ENCODE data around the gene LST1.
A peak's percentile ranks its signal among the peaks of the same experiment; 100 is the strongest.

LST1 gene

DNA sequence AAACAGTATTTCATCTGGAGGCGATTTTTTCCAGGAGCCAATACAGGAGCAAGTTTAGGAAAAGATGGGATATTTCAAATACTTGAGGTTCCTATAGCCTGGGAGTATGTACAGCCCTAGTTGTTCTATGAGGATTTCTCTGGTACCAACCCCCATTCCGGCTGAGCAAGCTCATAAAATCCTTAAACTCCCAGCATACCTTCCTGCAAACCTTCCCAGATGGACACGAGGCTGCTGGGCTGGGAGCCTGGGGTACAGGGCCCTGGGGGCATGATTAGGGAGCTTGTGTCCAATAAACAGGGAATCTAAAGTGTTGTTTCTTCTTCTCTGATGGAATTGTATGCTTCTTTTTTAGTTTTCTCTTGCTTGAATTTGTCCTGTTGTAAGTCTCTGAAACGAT is 35.9 kb downstream of the LST1 start:
- no peak for TF ChIP-seq EZH2phosphoT487 (IDR thresholded peaks at IDR 0.05; ENCODE audit: borderline replicate concordance)
- TF ChIP-seq, protein P1, sequence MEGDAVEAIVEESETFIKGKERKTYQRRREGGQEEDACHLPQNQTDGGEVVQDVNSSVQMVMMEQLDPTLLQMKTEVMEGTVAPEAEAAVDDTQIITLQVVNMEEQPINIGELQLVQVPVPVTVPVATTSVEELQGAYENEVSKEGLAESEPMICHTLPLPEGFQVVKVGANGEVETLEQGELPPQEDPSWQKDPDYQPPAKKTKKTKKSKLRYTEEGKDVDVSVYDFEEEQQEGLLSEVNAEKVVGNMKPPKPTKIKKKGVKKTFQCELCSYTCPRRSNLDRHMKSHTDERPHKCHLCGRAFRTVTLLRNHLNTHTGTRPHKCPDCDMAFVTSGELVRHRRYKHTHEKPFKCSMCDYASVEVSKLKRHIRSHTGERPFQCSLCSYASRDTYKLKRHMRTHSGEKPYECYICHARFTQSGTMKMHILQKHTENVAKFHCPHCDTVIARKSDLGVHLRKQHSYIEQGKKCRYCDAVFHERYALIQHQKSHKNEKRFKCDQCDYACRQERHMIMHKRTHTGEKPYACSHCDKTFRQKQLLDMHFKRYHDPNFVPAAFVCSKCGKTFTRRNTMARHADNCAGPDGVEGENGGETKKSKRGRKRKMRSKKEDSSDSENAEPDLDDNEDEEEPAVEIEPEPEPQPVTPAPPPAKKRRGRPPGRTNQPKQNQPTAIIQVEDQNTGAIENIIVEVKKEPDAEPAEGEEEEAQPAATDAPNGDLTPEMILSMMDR (conservative IDR thresholded peaks at IDR 0.05; ENCODE audit: low read length), result no peak
- Histone ChIP-seq H3K9me2 (replicated peaks; ENCODE audit: low read depth, low read length) (no peaks in the 10 kb centered on the region), H3K9ac (ENCODE audit: low read depth, low read length, poor library complexity, severe bottlenecking) (peak overlapping the region; percentile 99), H3F3A (ENCODE audit: low read depth) (peaks cover 8% of the 10 kb centered on the region; the same call in 1 of the 2 replicates), H3K4me1 (ENCODE audit: insufficient read depth, low read length, poor library complexity, severe bottlenecking) (peaks cover 43% of the 10 kb centered on the region), H2AFZ (ENCODE audit: low read length) (no peak overlapping the region), H4K20me1 (ENCODE audit: insufficient read depth, low read length, poor library complexity, severe bottlenecking) (peaks cover 62% of the 10 kb centered on the region), H3K36me3 (ENCODE audit: insufficient read depth, low read length) (peaks cover 42% of the 10 kb centered on the region), H3K4me2 (ENCODE audit: low read depth, low read length, poor library complexity, severe bottlenecking) (peak overlapping the region; percentile 99), H3K4me3 (ENCODE audit: low read length, poor library complexity, severe bottlenecking) (peak overlapping the region; percentile 94), H3K79me2 (ENCODE audit: insufficient read depth, low read length) (peaks cover 87% of the 10 kb centered on the region), H3K27me3 (ENCODE audit: insufficient read depth, low read length, poor library complexity, severe bottlenecking) (peaks cover 10% of the 10 kb centered on the region), H3K9me3 (ENCODE audit: insufficient read depth, low read depth, low read length) (no peaks in the 10 kb centered on the region)

DNA sequence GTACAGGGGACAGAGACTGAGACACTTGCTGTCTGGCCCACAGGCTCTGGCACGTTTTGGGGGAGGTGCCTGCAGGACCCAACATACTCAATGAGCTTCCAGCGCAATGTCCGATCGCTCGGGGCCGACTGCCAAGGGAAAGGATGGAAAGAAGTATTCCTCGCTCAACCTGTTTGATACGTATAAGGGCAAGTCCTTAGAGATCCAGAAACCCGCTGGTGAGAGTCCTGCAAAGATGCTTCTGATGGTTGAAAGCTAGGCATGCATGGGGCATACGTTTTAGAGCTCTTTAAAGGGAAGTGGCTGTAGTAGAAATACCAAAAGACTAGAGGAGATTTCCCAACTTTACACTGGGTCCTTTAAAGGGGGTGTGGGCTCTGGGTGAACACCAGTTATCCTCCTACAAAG is 36.6 kb downstream of the LST1 start:
- H3K9ac ChIP-seq (ENCODE audit: low read depth, low read length, poor library complexity, severe bottlenecking), result peak overlapping the region; percentile 99
- H3K27me3 ChIP-seq (ENCODE audit: insufficient read depth, low read length, poor library complexity, severe bottlenecking), result peaks cover 10% of the 10 kb centered on the region
- peaks cover 88% of the 10 kb centered on the region for H3K79me2 ChIP-seq (ENCODE audit: insufficient read depth, low read length)
- peaks cover 69% of the 10 kb centered on the region for H4K20me1 ChIP-seq (ENCODE audit: insufficient read depth, low read length, poor library complexity, severe bottlenecking)
- no peaks in the 10 kb centered on the region for H3K9me3 ChIP-seq (ENCODE audit: insufficient read depth, low read depth, low read length)
- peak overlapping the region; percentile 94 for H3K4me3 ChIP-seq (ENCODE audit: low read length, poor library complexity, severe bottlenecking)
- TF ChIP-seq, protein P1 (conservative IDR thresholded peaks at IDR 0.05; ENCODE audit: low read length), result no peak
- TF ChIP-seq EZH2phosphoT487 (IDR thresholded peaks at IDR 0.05; ENCODE audit: borderline replicate concordance), result no peak
- H3K9me2 ChIP-seq (replicated peaks; ENCODE audit: low read depth, low read length), result no peaks in the 10 kb centered on the region
- H2AFZ ChIP-seq (ENCODE audit: low read length), result no peak overlapping the region
- peaks cover 40% of the 10 kb centered on the region for H3K4me1 ChIP-seq (ENCODE audit: insufficient read depth, low read length, poor library complexity, severe bottlenecking)
- peaks cover 6% of the 10 kb centered on the region; the same call in 1 of the 2 replicates for H3F3A ChIP-seq (ENCODE audit: low read depth)
- H3K36me3 ChIP-seq (ENCODE audit: insufficient read depth, low read length), result peaks cover 49% of the 10 kb centered on the region
- H3K4me2 ChIP-seq (ENCODE audit: low read depth, low read length, poor library complexity, severe bottlenecking), result peak overlapping the region; percentile 99

DNA sequence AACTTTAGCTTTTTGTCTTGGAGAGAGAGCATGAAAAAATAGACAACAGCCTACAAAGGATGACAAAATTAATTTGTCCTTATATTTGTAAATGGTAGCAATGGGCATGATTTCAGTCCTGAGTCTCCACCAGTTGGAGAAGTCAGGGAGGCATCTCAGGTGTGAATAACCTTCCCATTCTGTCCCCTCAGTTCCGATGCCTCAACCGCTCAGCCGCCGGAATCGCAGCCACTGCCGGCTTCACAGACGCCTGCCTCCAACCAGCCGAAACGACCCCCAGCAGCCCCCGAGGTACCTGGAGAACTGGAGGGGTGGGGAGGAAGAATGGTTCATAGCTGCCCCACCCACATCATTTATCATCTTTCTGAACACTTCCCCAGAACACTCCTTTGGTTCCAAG is 38.0 kb downstream of the LST1 start:
- Histone ChIP-seq H3K9ac (ENCODE audit: low read depth, low read length, poor library complexity, severe bottlenecking) (peak overlapping the region; percentile 99), H4K20me1 (ENCODE audit: insufficient read depth, low read length, poor library complexity, severe bottlenecking) (peaks cover 82% of the 10 kb centered on the region), H3K79me2 (ENCODE audit: insufficient read depth, low read length) (peaks cover 90% of the 10 kb centered on the region), H3K9me2 (replicated peaks; ENCODE audit: low read depth, low read length) (no peaks in the 10 kb centered on the region), H3K36me3 (ENCODE audit: insufficient read depth, low read length) (peaks cover 63% of the 10 kb centered on the region), H3K4me3 (ENCODE audit: low read length, poor library complexity, severe bottlenecking) (peak overlapping the region; percentile 94), H3K4me2 (ENCODE audit: low read depth, low read length, poor library complexity, severe bottlenecking) (peak overlapping the region; percentile 99), H3F3A (ENCODE audit: low read depth) (peaks cover 2% of the 10 kb centered on the region; the same call in 1 of the 2 replicates), H3K27me3 (ENCODE audit: insufficient read depth, low read length, poor library complexity, severe bottlenecking) (peaks cover 10% of the 10 kb centered on the region), H2AFZ (ENCODE audit: low read length) (no peak overlapping the region), H3K4me1 (ENCODE audit: insufficient read depth, low read length, poor library complexity, severe bottlenecking) (peaks cover 43% of the 10 kb centered on the region), H3K9me3 (ENCODE audit: insufficient read depth, low read depth, low read length) (no peaks in the 10 kb centered on the region)
- no peak for TF ChIP-seq EZH2phosphoT487 (IDR thresholded peaks at IDR 0.05; ENCODE audit: borderline replicate concordance)
- TF ChIP-seq, protein P1 (conservative IDR thresholded peaks at IDR 0.05; ENCODE audit: low read length), result no peak

All from Loucy (cell line).